Activated CD4-positive, alpha-beta memory T cell treated with anti-CD3 and anti-CD28 coated beads, Interleukin-2, amount 10 ng/mL, durations not matched to agents 7 days and 5 days (primary cell): Measurements from ENCODE around the gene SCMH1. TPM values are rescaled to one million over a fixed set of nuclear protein-coding genes. Genes with fewer than 3 reads are reported as not detected.

Experiments used
- CTCF ChIA-PET: fragments of 350-600 bp; sonication (Branson Sonifier 250); formaldehyde crosslinking; loops from one replicate; lab custom pipeline; 2021; ENCODE audit warnings: antibody characterized with exemption, inconsistent platforms; lab: Charles Lee
- POLR2A ChIA-PET: fragments of 350-600 bp; sonication (Branson Sonifier 250); formaldehyde crosslinking; loops from one replicate; lab custom pipeline; 2021; ENCODE audit warnings: antibody characterized with exemption; lab: Charles Lee
- DNase-seq: peaks from one replicate; pipeline ENCODE4 v3.0.0-alpha.2; 2020
- H3K27ac Mint-ChIP-seq: one replicate; pipeline ENCODE4 v1.8.0; 2021; ENCODE audit warnings: mild to moderate bottlenecking, mixed read lengths
- H3K27me3 Mint-ChIP-seq: one replicate; pipeline ENCODE4 v1.8.0; 2021; ENCODE audit warnings: mixed read lengths
- H3K36me3 Mint-ChIP-seq: one replicate; pipeline ENCODE4 v1.8.0; 2021; ENCODE audit warnings: low read depth, mixed read lengths
- H3K4me1 Mint-ChIP-seq: one replicate; pipeline ENCODE4 v1.8.0; 2021; ENCODE audit warnings: mixed read lengths
- H3K4me3 Mint-ChIP-seq: one replicate; pipeline ENCODE4 v1.8.0; 2021; ENCODE audit warnings: mild to moderate bottlenecking, mixed read lengths
- H3K9me3 Mint-ChIP-seq: one replicate; pipeline ENCODE4 v1.8.0; 2021; ENCODE audit warnings: mixed read lengths
- total RNA-seq, 2 experiments: library from RNA; stranded (reverse); gene quantifications; one replicate each; pipeline ENCODE4 v1.2.3, GENCODE V29; 2021

The SCMH1 gene
- total RNA-seq, 2 experiments from 2014 or later: 20.1 to 20.2 TPM

GRCh38 chr1:41020109-41020576 is 222.0 kb downstream of the SCMH1 start:
- DNase-seq: no peak
- Mint-ChIP-seq H3K4me3 (no peak overlapping the region), H3K36me3 (peaks cover 12% of the 10 kb centered on the region), H3K4me1 (peaks cover 5% of the 10 kb centered on the region), H3K9me3 (no peaks in the 10 kb centered on the region), H3K27me3 (no peaks in the 10 kb centered on the region), H3K27ac (no peak overlapping the region)
- POLR2A ChIA-PET: interaction anchor here (1.2 to 1.9 kb wide), 3 partner anchors 10 to 16 kb away, joined by 3 to 4 read pairs (median 4); no protein-coding TSS in a partner anchor
- CTCF ChIA-PET: no interaction called here

DNA sequence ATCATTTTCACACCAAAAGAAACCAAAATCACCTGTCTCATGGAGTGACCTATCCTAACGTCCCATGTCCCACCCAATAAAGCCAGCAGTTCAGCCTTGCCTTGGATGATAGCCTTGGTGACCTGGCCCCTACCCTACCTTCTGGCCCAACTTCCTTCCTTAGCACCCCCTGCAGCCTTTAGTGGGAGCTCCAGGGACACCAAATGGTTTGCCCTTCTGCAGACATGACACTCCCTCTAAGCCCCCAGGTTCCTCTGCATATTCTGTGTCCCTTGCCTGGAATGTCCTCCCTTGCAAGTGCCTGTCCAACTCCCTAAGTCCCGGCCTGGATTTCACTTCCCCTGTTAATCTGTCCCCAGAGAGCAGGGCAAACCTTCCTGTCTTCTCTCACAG is 222.8 kb downstream of the SCMH1 start:
- ChIA-PET CTCF (no interaction called here), POLR2A (interaction anchor here (1.7 kb wide), 1 partner anchor 18 kb away, joined by 4 read pairs; no protein-coding TSS in a partner anchor)
- H3K4me3 Mint-ChIP-seq: no peak overlapping the region
- H3K27ac Mint-ChIP-seq: no peak overlapping the region
- peaks cover 19% of the 10 kb centered on the region for H3K36me3 Mint-ChIP-seq
- no peaks in the 10 kb centered on the region for H3K9me3 Mint-ChIP-seq
- H3K4me1 Mint-ChIP-seq: peaks cover 5% of the 10 kb centered on the region
- no peak for DNase-seq
- H3K27me3 Mint-ChIP-seq: no peaks in the 10 kb centered on the region

DNA sequence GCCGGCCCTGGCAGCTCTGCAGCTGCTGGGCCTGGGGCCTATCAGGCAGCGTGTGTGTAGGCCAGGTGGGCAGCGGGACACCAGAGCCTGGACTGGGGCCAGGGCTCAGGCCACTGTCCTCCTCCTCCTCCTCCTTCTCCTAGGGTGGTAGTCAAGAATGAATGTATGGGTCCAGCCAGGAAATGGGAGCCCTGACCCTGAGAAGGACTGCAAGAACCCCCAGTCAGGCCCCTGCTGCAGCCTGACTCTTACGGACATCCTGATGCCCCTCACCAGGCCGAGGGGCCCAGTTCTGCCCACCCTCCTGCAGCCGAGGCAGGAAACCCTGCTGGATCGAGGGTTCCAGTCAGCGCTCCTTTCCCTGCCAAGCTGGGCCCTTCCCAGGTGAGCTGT is 224.1 kb downstream of the SCMH1 start:
- H3K4me3 Mint-ChIP-seq: no peak overlapping the region
- POLR2A ChIA-PET: interaction anchor here (1.7 kb wide), 1 partner anchor 19 kb away, joined by 4 read pairs; no protein-coding TSS in a partner anchor
- no peak overlapping the region for H3K27ac Mint-ChIP-seq
- peaks cover 5% of the 10 kb centered on the region for H3K4me1 Mint-ChIP-seq
- H3K36me3 Mint-ChIP-seq: peaks cover 25% of the 10 kb centered on the region
- DNase-seq: no peak
- H3K27me3 Mint-ChIP-seq: no peaks in the 10 kb centered on the region
- H3K9me3 Mint-ChIP-seq: no peaks in the 10 kb centered on the region
- CTCF ChIA-PET: no interaction called here

GRCh38 chr1:41017141-41018017 is 224.7 kb downstream of the SCMH1 start:
- CTCF ChIA-PET: no interaction called here
- POLR2A ChIA-PET: interaction anchor here (0.9 kb wide), 1 partner anchor 38 kb away, joined by 4 read pairs; the partner anchor contains the start of gene CTPS1
- no peak overlapping the region for H3K4me3 Mint-ChIP-seq
- H3K4me1 Mint-ChIP-seq: peaks cover 5% of the 10 kb centered on the region
- H3K27ac Mint-ChIP-seq: no peak overlapping the region
- H3K9me3 Mint-ChIP-seq: no peaks in the 10 kb centered on the region
- no peak for DNase-seq
- H3K27me3 Mint-ChIP-seq: no peaks in the 10 kb centered on the region
- H3K36me3 Mint-ChIP-seq: peaks cover 28% of the 10 kb centered on the region

DNA sequence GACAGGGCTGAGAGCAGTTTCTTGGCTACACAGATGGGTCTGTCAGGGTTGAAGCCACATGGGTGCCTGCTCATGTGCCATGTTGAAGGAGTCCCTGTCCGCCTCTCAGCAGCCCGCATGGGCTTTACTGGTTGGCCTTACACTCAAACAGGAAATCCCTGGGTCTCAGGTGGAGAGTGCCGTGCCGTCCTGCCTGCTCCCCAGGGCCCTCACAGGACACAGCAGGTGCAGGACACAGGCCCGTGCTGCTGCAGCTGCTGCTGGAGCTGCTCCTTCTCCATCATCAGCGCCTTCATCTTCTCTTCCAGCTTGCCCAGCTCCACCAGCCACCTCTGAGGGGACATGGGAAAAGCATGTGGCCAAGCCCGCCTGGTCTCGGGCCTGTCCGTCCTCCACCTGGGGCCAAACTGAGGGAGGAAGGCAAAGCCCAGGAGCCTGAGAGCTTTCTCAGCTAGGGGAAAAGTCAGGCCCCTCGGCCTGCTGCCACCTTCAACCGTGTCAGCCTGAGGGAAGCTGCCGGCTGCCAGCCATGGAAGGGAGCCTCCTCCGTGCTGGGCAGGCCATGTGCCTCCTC is 226.1 kb downstream of the SCMH1 start:
- POLR2A ChIA-PET: interaction anchor here (0.6 to 1.4 kb wide), 3 partner anchors 13 to 37 kb away, joined by 3 to 5 read pairs (median 4); partner anchors contain the start of gene CTPS1
- CTCF ChIA-PET: interaction anchor here (2.4 kb wide), 1 partner anchor 12 kb away, joined by 7 read pairs; no protein-coding TSS in a partner anchor
- no peaks in the 10 kb centered on the region for H3K27me3 Mint-ChIP-seq
- no peak for DNase-seq
- H3K9me3 Mint-ChIP-seq: no peaks in the 10 kb centered on the region
- H3K4me1 Mint-ChIP-seq: no peaks in the 10 kb centered on the region
- H3K27ac Mint-ChIP-seq: no peak overlapping the region
- peaks cover 36% of the 10 kb centered on the region for H3K36me3 Mint-ChIP-seq
- H3K4me3 Mint-ChIP-seq: no peak overlapping the region

DNA sequence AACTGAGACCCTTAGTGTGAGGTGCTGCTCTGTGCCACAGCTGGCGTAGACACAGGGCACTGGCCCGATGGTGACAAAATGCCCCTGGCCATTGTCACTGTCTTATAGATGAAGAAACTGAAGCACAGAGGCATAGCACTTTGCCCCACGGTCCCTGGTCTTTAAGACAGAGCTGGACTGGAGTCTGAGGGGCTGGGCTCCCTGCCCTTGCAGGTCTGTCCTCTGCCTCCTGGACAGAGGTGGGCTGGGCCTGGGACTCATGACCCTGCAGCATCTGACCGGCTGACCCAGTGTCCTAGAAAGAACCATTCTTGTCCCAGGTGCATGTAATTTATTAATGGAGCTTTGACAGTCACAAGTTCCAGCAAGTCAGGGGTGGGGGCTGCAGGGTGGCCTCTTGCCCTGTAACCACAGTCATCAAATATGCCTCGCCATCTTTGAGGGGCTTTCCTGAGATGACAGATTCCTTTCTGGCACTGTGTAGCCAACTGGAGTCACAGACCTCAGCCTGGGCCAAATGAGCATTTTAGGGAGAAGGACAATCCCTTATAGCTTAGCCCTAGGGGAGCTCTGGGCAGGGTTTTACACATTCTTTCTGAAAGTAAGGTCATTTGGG is 226.7 kb downstream of the SCMH1 start:
- no peak for DNase-seq
- no peaks in the 10 kb centered on the region for H3K9me3 Mint-ChIP-seq
- ChIA-PET POLR2A (interaction anchor here (0.6 to 1.8 kb wide), 4 partner anchors 9 to 25 kb away, joined by 3 to 6 read pairs (median 4); no protein-coding TSS in a partner anchor), CTCF (interaction anchor here (2.4 kb wide), 1 partner anchor 11 kb away, joined by 7 read pairs; no protein-coding TSS in a partner anchor)
- H3K4me3 Mint-ChIP-seq: no peak overlapping the region
- H3K36me3 Mint-ChIP-seq: peaks cover 42% of the 10 kb centered on the region
- no peaks in the 10 kb centered on the region for H3K4me1 Mint-ChIP-seq
- H3K27me3 Mint-ChIP-seq: no peaks in the 10 kb centered on the region
- no peak overlapping the region for H3K27ac Mint-ChIP-seq

DNA sequence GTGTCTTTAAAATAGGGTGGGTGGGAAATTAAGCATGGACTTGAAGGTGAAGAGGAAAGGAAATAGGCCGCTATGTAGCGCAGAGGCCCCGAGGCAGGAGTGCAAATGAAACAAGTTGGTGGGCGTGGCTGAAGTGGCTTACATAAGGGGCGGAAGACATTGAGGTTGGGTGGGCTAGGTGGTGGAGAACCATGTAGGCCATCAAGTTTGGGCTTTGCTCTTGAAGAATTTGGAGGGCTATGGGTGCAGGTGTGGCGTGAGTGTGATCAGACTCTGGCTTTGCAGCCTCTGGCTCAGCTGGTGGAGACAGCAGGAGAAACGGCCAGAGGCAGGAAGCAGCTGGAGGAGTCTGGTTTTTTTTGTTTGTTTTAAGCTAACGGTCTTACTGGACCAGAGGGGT is 227.2 kb downstream of the SCMH1 start:
- no peak overlapping the region for H3K4me3 Mint-ChIP-seq
- no peaks in the 10 kb centered on the region for H3K27me3 Mint-ChIP-seq
- CTCF ChIA-PET: interaction anchor here (2.4 kb wide), 1 partner anchor 11 kb away, joined by 7 read pairs; no protein-coding TSS in a partner anchor
- peaks cover 48% of the 10 kb centered on the region for H3K36me3 Mint-ChIP-seq
- no peak overlapping the region for H3K27ac Mint-ChIP-seq
- POLR2A ChIA-PET: interaction anchor here (0.9 to 1.8 kb wide), 3 partner anchors 10 to 11 kb away, joined by 4 to 6 read pairs (median 5); no protein-coding TSS in a partner anchor
- no peak for DNase-seq
- no peaks in the 10 kb centered on the region for H3K9me3 Mint-ChIP-seq
- H3K4me1 Mint-ChIP-seq: no peaks in the 10 kb centered on the region

GRCh38 chr1:41013796-41014195 is 228.3 kb downstream of the SCMH1 start:
- CTCF ChIA-PET: no interaction called here
- POLR2A ChIA-PET: interaction anchor here (1.8 kb wide), 1 partner anchor 12 kb away, joined by 6 read pairs; no protein-coding TSS in a partner anchor
- H3K27ac Mint-ChIP-seq: no peak overlapping the region
- no peaks in the 10 kb centered on the region for H3K4me1 Mint-ChIP-seq
- H3K9me3 Mint-ChIP-seq: no peaks in the 10 kb centered on the region
- no peak overlapping the region for H3K4me3 Mint-ChIP-seq
- DNase-seq: no peak
- H3K36me3 Mint-ChIP-seq: peaks cover 52% of the 10 kb centered on the region
- H3K27me3 Mint-ChIP-seq: no peaks in the 10 kb centered on the region

GRCh38 chr1:41013024-41013423 is 229.1 kb downstream of the SCMH1 start:
- ChIA-PET POLR2A (interaction anchor here (0.6 kb wide), 1 partner anchor 14 kb away, joined by 3 read pairs; no protein-coding TSS in a partner anchor), CTCF (no interaction called here)
- Mint-ChIP-seq H3K9me3 (no peaks in the 10 kb centered on the region), H3K4me3 (no peak overlapping the region), H3K36me3 (peaks cover 60% of the 10 kb centered on the region), H3K27ac (no peak overlapping the region), H3K4me1 (no peaks in the 10 kb centered on the region), H3K27me3 (no peaks in the 10 kb centered on the region)
- no peak for DNase-seq

DNA sequence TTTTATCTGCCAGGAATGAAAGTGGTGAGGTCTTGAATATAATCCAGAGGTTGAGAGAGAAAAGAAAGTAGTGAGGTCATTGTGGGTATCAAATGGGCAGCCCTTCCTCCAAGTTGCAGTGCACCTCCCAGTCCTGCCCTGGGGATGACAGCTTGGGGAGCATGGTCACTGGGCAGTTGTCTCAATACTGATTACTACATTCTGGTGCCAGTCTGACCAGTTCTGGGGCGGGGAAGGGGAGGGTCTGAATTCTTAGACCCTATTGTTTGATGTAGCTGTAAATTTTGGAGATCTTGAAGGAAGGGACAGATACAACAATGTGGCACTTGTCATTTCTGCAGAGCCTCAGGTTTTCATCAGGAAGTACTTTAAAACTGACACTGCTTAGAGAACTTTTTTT is 231.8 kb downstream of the SCMH1 start:
- no peaks in the 10 kb centered on the region for H3K9me3 Mint-ChIP-seq
- H3K27me3 Mint-ChIP-seq: no peaks in the 10 kb centered on the region
- ChIA-PET CTCF (no interaction called here), POLR2A (interaction anchor here (1.8 kb wide), 1 partner anchor 30 kb away, joined by 5 read pairs; the partner anchor contains the start of gene CTPS1)
- no peak overlapping the region for H3K4me3 Mint-ChIP-seq
- peaks cover 78% of the 10 kb centered on the region for H3K36me3 Mint-ChIP-seq
- DNase-seq: no peak
- no peak overlapping the region for H3K27ac Mint-ChIP-seq
- H3K4me1 Mint-ChIP-seq: no peaks in the 10 kb centered on the region

- Mint-ChIP-seq H3K27me3 (no peaks in the 10 kb centered on the region), H3K9me3 (no peaks in the 10 kb centered on the region), H3K4me3 (no peak overlapping the region), H3K4me1 (peaks cover under 1% of the 10 kb centered on the region), H3K27ac (no peak overlapping the region), H3K36me3 (peaks cover 73% of the 10 kb centered on the region)
- no peak for DNase-seq
- POLR2A ChIA-PET: interaction anchor here (1.8 kb wide), 1 partner anchor 29 kb away, joined by 5 read pairs; the partner anchor contains the start of gene CTPS1
- CTCF ChIA-PET: no interaction called here
These were observed 232.6 kb downstream of the SCMH1 start for GRCh38 chr1:41009466-41009865.
